ENCODE measurements around the gene KY. TPM values are rescaled to one million over a fixed set of nuclear protein-coding genes. Genes with fewer than 3 reads are reported as not detected.
"Not testable (repeated sequence)": the region's sequence is repeated elsewhere in the genome, so short reads cannot be mapped to it uniquely, and the experiment has no call there.

KY gene
- total and polyA plus RNA-seq, 9 donors: 0.34 to 5.2 (median 0.87) TPM

- Histone ChIP-seq H3K27ac (no peak overlapping the region), H3K36me3 (no peaks in the 10 kb centered on the region), H3K9me3 (no peaks in the 10 kb centered on the region), H3K4me3 (no peak overlapping the region), H3K27me3 (no peaks in the 10 kb centered on the region), H3K4me1 (ENCODE audit: insufficient read depth) (no peaks in the 10 kb centered on the region)
- TF ChIP-seq POLR2A (IDR thresholded peaks at IDR 0.05) (no peak), EP300 (IDR thresholded peaks at IDR 0.05) (no peak), CTCF (IDR thresholded peaks at IDR 0.05) (no peak)
- DNase-seq: no peak
- 54 to 60% (median 60%) methylated on average over 6 of the region's 6 CpGs for WGBS, 3 donors
- intact Hi-C loops (cut with DNase I): no loop called here
Measured at GRCh38 chr3:134576426-134576825, 74.4 kb downstream of the KY start.

- H3K27ac ChIP-seq; DNase-seq; H3K9me3 ChIP-seq; H3K4me1 ChIP-seq (ENCODE audit: insufficient read depth); H3K36me3 ChIP-seq; H3K4me3 ChIP-seq; intact Hi-C loops (cut with DNase I); H3K27me3 ChIP-seq: not testable (repeated sequence)
- 93 to 96% (median 93%) methylated on average over 2 of the region's 2 CpGs for WGBS, 3 donors
Measured at GRCh38 chr3:134569899-134570298, 80.9 kb downstream of the KY start.

- H3K4me1 ChIP-seq (ENCODE audit: insufficient read depth): no peaks in the 10 kb centered on the region
- TF ChIP-seq CTCF (IDR thresholded peaks at IDR 0.05) (no peak), EP300 (IDR thresholded peaks at IDR 0.05) (no peak), POLR2A (IDR thresholded peaks at IDR 0.05) (no peak)
- intact Hi-C loops (cut with DNase I): no loop called here
- no peaks in the 10 kb centered on the region for H3K36me3 ChIP-seq
- H3K9me3 ChIP-seq: no peaks in the 10 kb centered on the region
- no peak overlapping the region for H3K27ac ChIP-seq
- H3K4me3 ChIP-seq: no peak overlapping the region
- no peaks in the 10 kb centered on the region for H3K27me3 ChIP-seq
- DNase-seq: no peak
- 77 to 92% (median 77%) methylated on average over 6 of the region's 6 CpGs for WGBS, 3 donors
Measured at GRCh38 chr3:134568790-134569189, 82.0 kb downstream of the KY start.

GRCh38 chr3:134567605-134568004 is 83.2 kb downstream of the KY start:
- 47 to 54% (median 48%) methylated on average over 4 of the region's 4 CpGs for WGBS, 3 donors
- no peaks in the 10 kb centered on the region for H3K27me3 ChIP-seq
- DNase-seq: no peak
- no peak overlapping the region for H3K4me3 ChIP-seq
- H3K9me3 ChIP-seq: no peaks in the 10 kb centered on the region
- TF ChIP-seq POLR2A (IDR thresholded peaks at IDR 0.05): no peak
- no peak for TF ChIP-seq EP300 (IDR thresholded peaks at IDR 0.05)
- TF ChIP-seq CTCF (IDR thresholded peaks at IDR 0.05): no peak
- no peaks in the 10 kb centered on the region for H3K36me3 ChIP-seq
- intact Hi-C loops (cut with DNase I): no loop called here
- H3K4me1 ChIP-seq (ENCODE audit: insufficient read depth): no peaks in the 10 kb centered on the region
- H3K27ac ChIP-seq: no peak overlapping the region

- H3K4me3 ChIP-seq: no peak overlapping the region
- no peaks in the 10 kb centered on the region for H3K36me3 ChIP-seq
- DNase-seq: no peak
- TF ChIP-seq EP300 (IDR thresholded peaks at IDR 0.05): no peak
- TF ChIP-seq CTCF (IDR thresholded peaks at IDR 0.05): no peak
- TF ChIP-seq POLR2A (IDR thresholded peaks at IDR 0.05): no peak
- H3K4me1 ChIP-seq (ENCODE audit: insufficient read depth): no peaks in the 10 kb centered on the region
- WGBS, 3 donors: 90 to 96% (median 90%) methylated on average over 2 of the region's 2 CpGs
- intact Hi-C loops (cut with DNase I): no loop called here
- H3K27ac ChIP-seq: no peak overlapping the region
- no peaks in the 10 kb centered on the region for H3K9me3 ChIP-seq
- H3K27me3 ChIP-seq: no peaks in the 10 kb centered on the region
Measured at GRCh38 chr3:134564991-134565390, 85.8 kb downstream of the KY start.
